ENCODE measurements around the gene NCAPG2.

The NCAPG2 gene

GRCh38 chr7:158623241-158623640 is 81.4 kb downstream of the NCAPG2 start:
- DNase-seq: no peak

- no peak for DNase-seq
Measured at GRCh38 chr7:158620839-158621441, 83.7 kb downstream of the NCAPG2 start.

GRCh38 chr7:158620418-158620817 is 84.2 kb downstream of the NCAPG2 start:
- DNase-seq: no peak

- no peak for DNase-seq
Measured at GRCh38 chr7:158618745-158619140, 85.9 kb downstream of the NCAPG2 start.

GRCh38 chr7:158617737-158618128 is 86.9 kb downstream of the NCAPG2 start:
- no peak for DNase-seq

GRCh38 chr7:158616050-158616449 is 88.6 kb downstream of the NCAPG2 start:
- peak in 1 of 2 experiments; percentile 25 for DNase-seq

- no peak for DNase-seq
Measured at GRCh38 chr7:158614700-158615099, 89.9 kb downstream of the NCAPG2 start.

- peak; percentile 34 to 75 for DNase-seq
Measured at GRCh38 chr7:158613481-158613880, 91.1 kb downstream of the NCAPG2 start.

GRCh38 chr7:158612546-158612945 is 92.1 kb downstream of the NCAPG2 start:
- DNase-seq: no peak

- DNase-seq: no peak
Measured at GRCh38 chr7:158611541-158611940, 93.1 kb downstream of the NCAPG2 start.

- no peak for DNase-seq
Measured at GRCh38 chr7:158609313-158609974, 95.2 kb downstream of the NCAPG2 start.

GRCh38 chr7:158607563-158607962 is 97.0 kb downstream of the NCAPG2 start:
- DNase-seq: no peak

- DNase-seq: no peak
Measured at GRCh38 chr7:158606671-158607424, 97.8 kb downstream of the NCAPG2 start.

- no peak for DNase-seq
Measured at GRCh38 chr7:158606129-158606528, 98.5 kb downstream of the NCAPG2 start.

GRCh38 chr7:158603773-158604755 is 100.5 kb downstream of the NCAPG2 start:
- DNase-seq: no peak

- no peak for DNase-seq
Measured at GRCh38 chr7:158602905-158603772, 101.5 kb downstream of the NCAPG2 start.

GRCh38 chr7:158602041-158602440 is 102.6 kb downstream of the NCAPG2 start:
- no peak for DNase-seq

- no peak for DNase-seq
Measured at GRCh38 chr7:158601090-158601489, 103.5 kb downstream of the NCAPG2 start.

- DNase-seq: no peak
Measured at GRCh38 chr7:158596745-158597144, 107.9 kb downstream of the NCAPG2 start.

- no peak for DNase-seq
Measured at GRCh38 chr7:158596309-158596708, 108.3 kb downstream of the NCAPG2 start.

GRCh38 chr7:158595068-158595467 is 109.5 kb downstream of the NCAPG2 start:
- DNase-seq: no peak

- DNase-seq: no peak
Measured at GRCh38 chr7:158592541-158592940, 112.1 kb downstream of the NCAPG2 start.
